SK-N-DZ (cell line): ENCODE results near the gene CFAP299.
"Not testable (repeated sequence)": the region's sequence is repeated elsewhere in the genome, so short reads cannot be mapped to it uniquely, and the experiment has no call there.

ENCODE experiments used
- DNase-seq: peaks from one replicate; pipeline ENCODE4 v3.0.0-alpha.2; 2015; ENCODE audit warnings: low spot score

Gene CFAP299

GRCh38 chr4:80711956-80712355 is 376.4 kb downstream of the CFAP299 start:
- no peak for DNase-seq

GRCh38 chr4:80713409-80713808 is 377.9 kb downstream of the CFAP299 start:
- DNase-seq: no peak

GRCh38 chr4:80717204-80717603 is 381.7 kb downstream of the CFAP299 start:
- DNase-seq: no peak

- no peak for DNase-seq
These were observed 390.9 kb downstream of the CFAP299 start for GRCh38 chr4:80726471-80726870.

GRCh38 chr4:80730158-80730557 is 394.6 kb downstream of the CFAP299 start:
- no peak for DNase-seq

DNA sequence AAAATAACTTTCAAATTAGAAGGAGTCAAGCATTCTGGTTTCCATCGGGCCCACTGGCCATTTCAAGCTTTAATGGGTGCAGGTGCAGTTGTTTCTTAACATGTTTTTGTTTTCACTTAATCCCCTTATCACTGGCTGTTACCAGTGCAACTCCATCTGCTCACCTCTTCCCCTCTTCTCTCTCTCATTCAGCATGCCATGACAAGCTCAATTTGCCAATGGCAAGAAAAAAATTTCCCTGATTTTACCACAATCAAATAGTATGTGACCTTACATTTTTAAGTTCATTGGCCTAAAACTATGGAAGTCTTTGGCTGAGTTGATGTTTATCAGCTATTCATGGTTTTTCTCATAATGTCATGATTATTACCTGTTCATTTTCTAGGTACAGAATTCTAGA is 395.9 kb downstream of the CFAP299 start:
- DNase-seq: no peak

DNA sequence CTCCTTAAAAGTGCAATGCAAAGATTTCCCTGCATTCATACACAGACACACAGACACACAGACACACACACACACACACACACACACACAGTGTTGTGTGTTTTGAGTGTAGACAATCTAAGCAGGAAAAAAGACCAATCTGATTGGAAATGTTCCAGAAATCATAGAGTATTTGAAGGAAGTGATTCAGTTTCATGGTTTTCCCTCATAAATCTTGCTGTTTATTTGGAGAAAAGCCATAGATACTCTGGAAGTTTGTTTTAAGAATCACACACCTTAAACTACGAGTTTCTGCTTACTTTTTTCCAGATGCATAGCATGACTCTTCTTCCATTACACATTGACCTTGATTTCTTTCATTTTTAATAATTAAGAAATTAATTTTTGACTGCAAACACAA is 396.5 kb downstream of the CFAP299 start:
- no peak for DNase-seq

GRCh38 chr4:80740375-80740774 is 404.8 kb downstream of the CFAP299 start:
- DNase-seq: no peak

- DNase-seq: not testable (repeated sequence)
These were observed 414.0 kb downstream of the CFAP299 start for GRCh38 chr4:80749558-80749957.

- no peak for DNase-seq
These were observed 415.7 kb downstream of the CFAP299 start for GRCh38 chr4:80751200-80751599.

GRCh38 chr4:80767944-80768343 is 432.4 kb downstream of the CFAP299 start:
- no peak for DNase-seq

- no peak for DNase-seq
These were observed 440.6 kb downstream of the CFAP299 start for GRCh38 chr4:80776168-80776567.

DNA sequence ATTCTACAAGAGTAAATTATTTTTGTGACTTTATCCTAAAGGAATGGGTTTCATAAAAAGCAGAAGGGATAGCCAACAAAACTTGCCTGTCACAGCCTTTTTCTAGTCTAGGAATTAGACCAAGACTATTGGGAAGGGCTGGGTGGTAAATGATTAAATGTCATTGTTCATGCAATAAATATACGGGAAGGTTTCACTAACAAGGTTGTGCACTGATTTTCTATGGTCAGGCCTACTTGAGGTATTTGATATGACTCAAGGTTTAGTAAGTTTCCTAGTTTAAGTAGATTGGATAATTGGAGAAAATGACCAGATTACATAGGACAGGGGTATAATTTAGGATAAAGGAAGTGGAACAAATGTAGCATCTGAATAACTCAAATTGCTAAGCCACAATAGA is 445.9 kb downstream of the CFAP299 start:
- DNase-seq: no peak

GRCh38 chr4:80787306-80787705 is 451.8 kb downstream of the CFAP299 start:
- no peak for DNase-seq

GRCh38 chr4:80788798-80789197 is 453.3 kb downstream of the CFAP299 start:
- DNase-seq: no peak

GRCh38 chr4:80790152-80790551 is 454.6 kb downstream of the CFAP299 start:
- DNase-seq: no peak

- DNase-seq: not testable (repeated sequence)
These were observed 458.1 kb downstream of the CFAP299 start for GRCh38 chr4:80793660-80794059.

DNA sequence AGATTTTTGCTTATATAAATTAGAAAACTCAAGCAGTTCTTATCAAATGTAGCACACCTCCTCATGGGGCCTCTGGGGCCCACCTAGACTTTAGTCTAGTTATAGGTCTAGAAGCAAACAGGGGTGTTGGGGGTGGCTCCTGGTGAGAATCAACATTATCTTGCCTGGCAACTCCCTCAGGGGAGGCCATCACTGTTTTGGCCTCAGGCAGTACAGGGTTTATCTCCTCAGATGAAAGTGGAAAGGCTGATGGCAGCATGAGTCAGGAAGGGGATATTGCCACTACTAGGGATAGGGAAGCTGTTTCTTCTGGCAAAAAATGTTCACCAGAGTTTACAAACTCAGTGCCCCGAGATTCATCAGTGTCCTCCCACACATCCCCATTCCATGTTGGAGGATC is 462.6 kb downstream of the CFAP299 start:
- DNase-seq: no peak

DNA sequence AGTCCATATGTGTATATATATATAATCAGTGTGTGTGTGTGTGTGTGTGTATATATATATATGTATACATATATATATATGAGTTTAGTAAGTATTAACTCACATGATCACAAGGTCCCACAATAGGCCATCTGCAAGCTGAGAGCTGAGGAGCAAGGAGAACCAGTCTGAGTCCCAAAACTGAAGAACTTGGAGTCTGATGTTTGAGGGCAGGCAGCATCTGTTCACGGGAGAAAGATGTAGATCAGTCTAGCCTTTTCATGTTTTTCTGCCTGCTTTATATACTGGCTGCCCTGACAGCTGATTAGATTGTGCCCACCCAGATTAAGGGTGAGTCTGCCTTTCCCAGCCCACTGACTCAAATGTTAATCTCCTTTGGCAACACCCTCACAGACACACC is 465.2 kb downstream of the CFAP299 start:
- not testable (repeated sequence) for DNase-seq

GRCh38 chr4:80803337-80803736 is 467.8 kb downstream of the CFAP299 start:
- DNase-seq: no peak

DNA sequence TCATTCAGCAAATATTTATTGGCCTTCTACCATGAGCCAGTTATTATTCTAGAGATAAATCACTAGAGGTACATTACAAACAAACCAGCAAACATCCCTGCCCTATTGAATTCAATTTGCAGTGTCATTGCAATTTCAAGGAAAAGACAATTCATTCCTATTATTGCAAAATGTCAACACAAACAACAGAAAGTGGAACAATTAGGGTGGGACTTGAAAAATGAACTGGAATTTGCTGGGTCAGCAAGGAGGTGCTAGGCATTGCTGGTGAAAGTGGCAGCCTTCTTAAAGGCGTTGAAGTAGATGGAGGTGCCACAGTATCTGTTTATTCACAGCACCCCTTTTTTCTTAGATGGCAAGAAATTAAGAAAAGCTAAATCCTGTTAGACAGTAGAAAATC is 470.9 kb downstream of the CFAP299 start:
- DNase-seq: no peak

DNA sequence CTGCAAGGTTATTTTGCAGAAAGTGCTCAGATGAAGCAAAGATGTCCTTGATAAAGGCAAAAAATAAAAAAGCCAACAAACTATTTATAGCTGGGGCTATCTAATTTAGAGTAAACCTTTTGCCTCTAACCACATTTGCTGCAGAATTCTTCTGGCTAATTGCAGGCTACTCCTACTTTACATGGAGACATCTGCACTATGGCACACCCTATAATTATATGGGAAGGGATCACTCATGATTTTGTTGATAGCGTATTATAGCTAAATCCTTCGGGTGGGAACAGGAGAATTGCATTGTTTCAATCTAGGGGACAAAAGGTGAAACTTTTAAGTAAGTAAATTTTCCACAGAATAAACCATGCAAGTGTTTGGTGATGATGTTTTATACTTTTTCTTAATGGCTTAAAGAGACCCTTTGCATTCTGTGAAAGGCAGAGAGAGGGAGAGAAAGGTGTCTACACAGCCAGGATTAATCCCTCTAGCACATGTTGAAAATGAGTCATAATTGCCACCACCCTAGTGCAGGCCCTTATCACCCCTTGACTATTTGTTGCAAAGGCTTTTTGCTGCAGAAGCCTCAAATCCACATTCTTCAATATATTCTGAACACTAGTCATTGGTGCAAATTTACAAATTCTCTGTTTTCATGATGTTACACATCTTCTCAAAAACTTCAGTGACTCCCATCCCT is 473.7 kb downstream of the CFAP299 start:
- DNase-seq: no peak

GRCh38 chr4:80811406-80811805 is 475.9 kb downstream of the CFAP299 start:
- no peak for DNase-seq

GRCh38 chr4:80812145-80812544 is 476.6 kb downstream of the CFAP299 start:
- no peak for DNase-seq
